GM10266 (cell line): ENCODE data around the gene KRTAP5-7.

Source experiments
- DNase-seq: peaks from one replicate; pipeline ENCODE4 v3.0.0; 2012; ENCODE audit errors: extremely low spot score
- CTCF ChIP-seq: IDR thresholded peaks from 2 replicates; pipeline ENCODE4 v1.5.1; 2012; ENCODE audit warnings: mild to moderate bottlenecking, low read depth; ENCODE audit not compliant: control insufficient read depth, insufficient read depth; ENCODE audit errors: missing control alignments

Gene KRTAP5-7

DNA sequence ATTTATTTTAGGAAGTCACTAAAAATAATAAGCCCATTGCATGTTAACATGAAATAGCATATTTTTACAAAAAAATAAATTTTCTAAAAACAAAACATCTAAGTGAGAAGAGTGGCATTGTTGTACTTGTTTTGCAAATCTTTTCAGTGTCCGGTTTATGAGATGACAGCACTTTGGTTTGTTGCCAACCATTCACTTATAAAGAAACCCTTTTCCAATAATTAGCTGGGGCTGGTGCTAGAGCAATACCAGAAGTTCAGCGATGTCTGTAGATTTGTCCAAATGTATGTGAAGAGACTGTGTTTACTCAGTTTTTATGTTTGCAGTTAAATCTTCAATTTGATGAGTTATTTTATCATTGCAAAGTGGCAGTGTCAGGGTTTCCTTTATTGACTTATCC is 22.1 kb upstream of the KRTAP5-7 start:
- no peak for DNase-seq
- no peak for TF ChIP-seq CTCF

DNA sequence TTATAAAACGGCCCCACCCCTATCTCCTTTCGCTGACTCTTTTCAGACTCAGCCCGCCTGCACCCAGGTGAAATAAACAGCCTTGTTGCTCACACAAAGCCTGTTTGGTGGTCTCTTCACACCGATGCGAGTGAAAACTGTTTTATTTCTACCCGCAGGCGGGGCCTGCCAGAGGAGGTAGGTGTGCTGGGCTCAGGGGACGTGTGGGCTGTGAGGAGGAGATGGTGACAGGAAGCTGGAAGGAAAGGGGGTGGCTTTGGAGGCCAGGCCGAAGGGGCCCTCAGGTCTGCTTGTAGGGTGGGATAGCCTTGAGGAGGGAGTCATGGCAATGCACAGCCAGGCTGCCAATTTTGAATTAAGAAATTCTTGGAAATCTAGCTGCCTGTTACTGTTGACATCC is 21.3 kb upstream of the KRTAP5-7 start:
- no peak for DNase-seq
- TF ChIP-seq CTCF: no peak

DNA sequence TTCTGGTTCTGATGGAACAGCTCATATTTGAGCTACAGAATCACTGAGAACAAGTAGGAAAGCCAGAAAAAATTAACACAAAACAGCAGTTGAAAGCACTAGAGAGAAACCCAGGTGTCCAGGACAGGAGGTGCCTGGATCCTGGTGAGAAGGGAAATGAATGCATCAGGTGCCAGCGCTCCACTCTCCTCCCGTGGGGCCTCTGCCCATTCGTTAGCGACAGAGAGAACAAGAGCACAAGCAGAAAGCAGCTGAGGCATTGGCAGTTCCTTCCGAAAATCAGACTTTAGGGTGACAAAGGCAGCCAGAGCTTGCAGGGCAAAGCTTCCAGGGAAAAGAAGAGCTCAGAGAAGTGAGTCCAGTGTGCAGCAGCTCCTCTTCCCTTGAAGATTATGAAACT is 20.0 kb upstream of the KRTAP5-7 start:
- no peak for TF ChIP-seq CTCF
- no peak for DNase-seq

- no peak for DNase-seq
- no peak for TF ChIP-seq CTCF
Observed at GRCh38 chr11:71518506-71519471, 8.3 kb upstream of the KRTAP5-7 start.

GRCh38 chr11:71519546-71519945 is 7.5 kb upstream of the KRTAP5-7 start:
- DNase-seq: no peak
- TF ChIP-seq CTCF: no peak

DNA sequence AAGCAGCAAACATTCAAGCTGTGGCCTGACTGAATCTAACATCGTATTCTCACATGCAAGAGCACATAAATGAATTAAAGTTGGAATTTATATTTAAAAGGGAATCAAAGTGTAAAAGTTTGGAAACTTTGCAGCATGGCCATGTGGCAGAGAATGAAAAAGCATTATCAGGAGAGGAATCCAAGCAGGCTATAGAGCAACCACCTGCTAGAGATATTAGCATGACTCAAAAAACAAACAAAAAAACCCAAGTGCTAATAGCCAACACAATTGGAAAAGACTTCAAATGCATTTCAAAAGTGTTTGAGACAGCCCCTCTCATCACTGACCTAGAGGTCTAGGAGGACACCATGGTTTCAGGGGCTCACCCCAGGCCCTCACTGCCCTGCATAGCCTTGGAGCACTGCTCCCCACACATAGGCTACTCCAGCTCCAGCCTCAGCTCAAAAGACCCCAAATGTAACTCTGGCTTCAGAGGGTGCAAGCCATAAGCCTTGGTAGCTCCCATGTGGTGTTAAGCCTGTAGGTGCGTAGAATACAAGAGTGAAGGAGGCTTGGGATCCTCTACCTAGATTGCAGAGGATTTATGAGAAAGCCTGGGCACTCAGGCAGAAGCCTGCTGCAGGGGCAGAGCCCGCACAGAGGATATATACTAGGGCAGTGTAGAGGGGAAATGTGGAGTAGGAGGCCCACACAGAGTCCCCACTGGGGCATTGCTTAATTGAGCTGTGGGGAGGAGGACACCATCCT is 1.7 kb upstream of the KRTAP5-7 start:
- TF ChIP-seq CTCF: no peak
- no peak for DNase-seq
